ENCODE measurements around the gene TAS1R2.

DNA sequence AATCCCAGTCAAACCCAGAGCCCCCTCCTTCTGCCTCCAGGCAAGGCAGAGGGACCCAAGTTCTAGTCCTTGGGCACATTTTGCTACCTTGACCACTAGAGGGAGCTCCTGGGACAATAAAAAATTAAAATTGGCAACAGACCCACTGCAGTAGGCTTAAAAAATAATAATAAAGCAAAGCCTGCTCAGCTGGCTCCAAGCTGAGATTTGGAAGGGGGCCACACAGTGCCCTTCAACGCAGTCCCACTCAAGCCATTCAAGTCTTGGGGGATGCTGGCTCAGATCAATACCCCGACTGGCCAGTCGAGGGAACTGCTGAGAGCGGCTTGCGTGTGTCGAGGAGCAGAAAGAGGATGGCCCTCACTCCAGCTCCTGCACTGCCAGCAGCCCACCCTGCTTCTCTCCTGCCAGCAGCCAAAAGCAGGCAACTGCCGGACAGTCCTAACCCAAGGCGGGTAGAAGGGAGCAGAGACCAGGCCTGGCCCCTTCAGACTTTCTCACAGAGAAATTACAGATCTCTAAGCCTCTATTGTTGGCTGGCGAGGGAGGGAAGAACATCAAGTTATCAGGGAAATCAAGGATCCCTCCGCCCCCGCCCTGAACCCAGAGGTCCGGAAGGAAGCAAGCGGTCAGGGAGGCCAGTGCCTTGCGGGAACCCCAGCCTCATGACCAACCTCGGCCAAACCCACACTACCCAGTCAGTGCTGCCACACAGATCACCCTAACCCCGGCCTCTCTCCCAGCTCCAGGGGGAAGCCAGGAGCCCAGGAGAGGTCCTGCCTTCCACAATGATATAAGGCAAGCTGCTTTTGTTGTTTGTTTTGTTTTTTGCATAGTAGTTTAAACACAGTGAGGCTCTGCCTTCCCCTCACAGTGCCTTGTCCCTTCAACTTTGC lies 47.8 kb upstream of the TAS1R2 start:
- TF ChIP-seq, protein P1, sequence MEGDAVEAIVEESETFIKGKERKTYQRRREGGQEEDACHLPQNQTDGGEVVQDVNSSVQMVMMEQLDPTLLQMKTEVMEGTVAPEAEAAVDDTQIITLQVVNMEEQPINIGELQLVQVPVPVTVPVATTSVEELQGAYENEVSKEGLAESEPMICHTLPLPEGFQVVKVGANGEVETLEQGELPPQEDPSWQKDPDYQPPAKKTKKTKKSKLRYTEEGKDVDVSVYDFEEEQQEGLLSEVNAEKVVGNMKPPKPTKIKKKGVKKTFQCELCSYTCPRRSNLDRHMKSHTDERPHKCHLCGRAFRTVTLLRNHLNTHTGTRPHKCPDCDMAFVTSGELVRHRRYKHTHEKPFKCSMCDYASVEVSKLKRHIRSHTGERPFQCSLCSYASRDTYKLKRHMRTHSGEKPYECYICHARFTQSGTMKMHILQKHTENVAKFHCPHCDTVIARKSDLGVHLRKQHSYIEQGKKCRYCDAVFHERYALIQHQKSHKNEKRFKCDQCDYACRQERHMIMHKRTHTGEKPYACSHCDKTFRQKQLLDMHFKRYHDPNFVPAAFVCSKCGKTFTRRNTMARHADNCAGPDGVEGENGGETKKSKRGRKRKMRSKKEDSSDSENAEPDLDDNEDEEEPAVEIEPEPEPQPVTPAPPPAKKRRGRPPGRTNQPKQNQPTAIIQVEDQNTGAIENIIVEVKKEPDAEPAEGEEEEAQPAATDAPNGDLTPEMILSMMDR (IDR thresholded peaks at IDR 0.05): peak; percentile 86 to 90 (median 88)
- no peak for TF ChIP-seq EP300 (IDR thresholded peaks at IDR 0.05)
- TF ChIP-seq POLR2A (IDR thresholded peaks at IDR 0.05): no peak
- no peak for TF ChIP-seq POLR2AphosphoS5 (IDR thresholded peaks at IDR 0.05)

Data from gastroesophageal sphincter (tissue), 3 donors.